ENCODE results near the gene SOS2.

DNA sequence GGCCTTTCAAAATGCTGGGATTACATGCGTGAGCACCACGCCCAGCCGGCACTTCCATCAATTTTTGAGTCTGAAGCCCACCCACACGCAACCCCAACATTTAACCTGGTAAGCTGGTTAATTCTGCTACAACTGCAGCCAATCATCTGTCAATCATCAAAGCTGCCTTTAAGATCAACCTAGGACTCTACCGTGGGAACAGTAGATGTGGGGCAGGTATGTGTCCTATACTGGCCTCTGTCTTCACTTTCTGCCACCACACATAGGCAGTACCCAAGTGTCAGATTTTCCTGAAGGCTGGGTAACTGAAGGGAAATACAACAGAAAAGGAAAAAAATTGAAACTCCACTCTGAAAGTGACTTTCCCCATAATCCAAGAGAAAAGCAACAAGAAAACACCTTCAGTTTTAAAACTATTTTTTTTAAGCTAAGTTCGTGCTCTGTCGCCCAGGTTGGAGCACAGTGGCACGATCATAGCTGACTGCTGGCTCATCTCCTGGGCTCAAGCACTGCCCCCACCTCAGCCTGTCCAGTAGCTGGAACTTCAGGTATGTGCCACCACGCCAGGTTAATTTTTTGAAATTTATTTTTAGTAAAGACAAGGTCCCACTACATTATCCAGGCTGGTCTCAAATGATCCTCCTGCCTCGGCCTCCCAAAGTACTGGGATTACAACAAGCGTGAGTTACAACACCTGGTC, 137.2 kb downstream of the SOS2 start:
- TF ChIP-seq, protein P1, sequence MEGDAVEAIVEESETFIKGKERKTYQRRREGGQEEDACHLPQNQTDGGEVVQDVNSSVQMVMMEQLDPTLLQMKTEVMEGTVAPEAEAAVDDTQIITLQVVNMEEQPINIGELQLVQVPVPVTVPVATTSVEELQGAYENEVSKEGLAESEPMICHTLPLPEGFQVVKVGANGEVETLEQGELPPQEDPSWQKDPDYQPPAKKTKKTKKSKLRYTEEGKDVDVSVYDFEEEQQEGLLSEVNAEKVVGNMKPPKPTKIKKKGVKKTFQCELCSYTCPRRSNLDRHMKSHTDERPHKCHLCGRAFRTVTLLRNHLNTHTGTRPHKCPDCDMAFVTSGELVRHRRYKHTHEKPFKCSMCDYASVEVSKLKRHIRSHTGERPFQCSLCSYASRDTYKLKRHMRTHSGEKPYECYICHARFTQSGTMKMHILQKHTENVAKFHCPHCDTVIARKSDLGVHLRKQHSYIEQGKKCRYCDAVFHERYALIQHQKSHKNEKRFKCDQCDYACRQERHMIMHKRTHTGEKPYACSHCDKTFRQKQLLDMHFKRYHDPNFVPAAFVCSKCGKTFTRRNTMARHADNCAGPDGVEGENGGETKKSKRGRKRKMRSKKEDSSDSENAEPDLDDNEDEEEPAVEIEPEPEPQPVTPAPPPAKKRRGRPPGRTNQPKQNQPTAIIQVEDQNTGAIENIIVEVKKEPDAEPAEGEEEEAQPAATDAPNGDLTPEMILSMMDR (IDR thresholded peaks at IDR 0.05) = no peak
- TF ChIP-seq POLR2AphosphoS5 (IDR thresholded peaks at IDR 0.05) (no peak), POLR2A (IDR thresholded peaks at IDR 0.05) (no peak)
